ENCODE results near the gene CPEB4. TPM values are rescaled to one million over a fixed set of nuclear protein-coding genes. Genes with fewer than 3 reads are reported as not detected.

The CPEB4 gene
- total and polyA plus RNA-seq, 9 of the 15 experiments (the other 6 are each of a cell fraction or from before 2014, with no cell fraction given): 7.4 to 21.3 (median 12.4) TPM

- TF ChIP-seq UBTF (IDR thresholded peaks at IDR 0.05; ENCODE audit: borderline replicate concordance in 1 of 2, low read depth in 2 of 2, low read length in 2 of 2) (peak; percentile 44 to 77; a peak in 2 of 4 replicates), SRF (CRISPR knock-in tag; IDR thresholded peaks at IDR 0.05) (peak in 1 of 2 experiments; percentile 80; a peak in 1 of 4 replicates), ZNF197 (CRISPR knock-in tag; IDR thresholded peaks at IDR 0.05; ENCODE audit: low read depth) (no peak), MAFK (IDR thresholded peaks at IDR 0.05; ENCODE audit: low read length) (peak; percentile 26; the same call in 1 of the 2 replicates), MYBL2 (IDR thresholded peaks at IDR 0.05; ENCODE audit: low read depth) (no peak), MYBL2 (CRISPR knock-in tag; IDR thresholded peaks at IDR 0.05; ENCODE audit: borderline replicate concordance) (no peak), ZNF696 (CRISPR knock-in tag; conservative IDR thresholded peaks at IDR 0.05) (no peak), ZNF133 (CRISPR knock-in tag; IDR thresholded peaks at IDR 0.05) (no peak), NFXL1 (CRISPR knock-in tag; IDR thresholded peaks at IDR 0.05) (no peak), MGA (IDR thresholded peaks at IDR 0.05) (no peak; the same call in 1 of the 2 replicates), HDAC8 (tag; IDR thresholded peaks at IDR 0.05) (no peak), SRSF1 (IDR thresholded peaks at IDR 0.05; ENCODE audit: low read depth, low read length) (no peak), TCF7L2 (IDR thresholded peaks at IDR 0.05; ENCODE audit: low read depth, low read length) (no peak)
These were observed 32.8 kb upstream of the CPEB4 start (continued) for GRCh38 chr5:173855162-173855994.
